Stimulated activated naive B cell treated with anti-CD40 and anti-IgM and Interleukin-4, amounts not matched to agents 10 μg/mL and 1 μg/mL and 100 μg/mL, for 72 hours (primary cell): ENCODE measurements around the gene ALG9.

Source experiments
- ATAC-seq, 2 donors: fragments of 150-1000 bp; cut with Tn5 transposase; replicated peaks; 2 replicates each; pipeline ENCODE4 v1.10.0; 2021; ENCODE audit warnings: moderate library complexity in 1 of 2
- DNase-seq: peaks from one replicate; pipeline ENCODE4 v3.0.0; 2021
- H3K27ac Mint-ChIP-seq: one replicate; pipeline ENCODE4 v1.8.0; 2022; ENCODE audit warnings: mild to moderate bottlenecking, mixed read lengths
- H3K27me3 Mint-ChIP-seq, 2 donors: one replicate each; pipeline ENCODE4 v1.8.0; 2022; ENCODE audit warnings: mixed read lengths in 2 of 2
- H3K36me3 Mint-ChIP-seq, 2 donors: one replicate each; pipeline ENCODE4 v1.8.0; 2022; ENCODE audit warnings: mixed read lengths in 2 of 2, mild to moderate bottlenecking in 1 of 2
- H3K4me1 Mint-ChIP-seq, 2 donors: one replicate each; pipeline ENCODE4 v1.8.0; 2022; ENCODE audit warnings: mixed read lengths in 2 of 2, mild to moderate bottlenecking in 1 of 2
- H3K4me3 Mint-ChIP-seq, 2 donors: one replicate each; pipeline ENCODE4 v1.8.0; 2022; ENCODE audit warnings: mild to moderate bottlenecking in 2 of 2, mixed read lengths in 2 of 2, moderate library complexity in 1 of 2
- H3K9me3 Mint-ChIP-seq, 2 donors: one replicate each; pipeline ENCODE4 v1.8.0; 2022; ENCODE audit warnings: mixed read lengths in 2 of 2, mild to moderate bottlenecking in 1 of 2

Gene ALG9

GRCh38 chr11:111741751-111742150 lies 129.6 kb downstream of the ALG9 start:
- H3K27me3 Mint-ChIP-seq: no peaks in the 10 kb centered on the region
- no peak for DNase-seq
- no peak for ATAC-seq
- peaks cover 0 to 2% of the 10 kb centered on the region in 2 donors for H3K4me1 Mint-ChIP-seq
- H3K27ac Mint-ChIP-seq: no peak overlapping the region
- H3K4me3 Mint-ChIP-seq: no peak overlapping the region
- H3K36me3 Mint-ChIP-seq: peaks cover 45 to 49% of the 10 kb centered on the region in 2 donors
- H3K9me3 Mint-ChIP-seq: no peaks in the 10 kb centered on the region

- no peak overlapping the region for H3K4me3 Mint-ChIP-seq
- DNase-seq (no peak), ATAC-seq (no peak)
- no peak overlapping the region for H3K27ac Mint-ChIP-seq
- peaks cover 0 to 3% of the 10 kb centered on the region in 2 donors for H3K4me1 Mint-ChIP-seq
- H3K36me3 Mint-ChIP-seq: peaks cover 32 to 47% of the 10 kb centered on the region in 2 donors
- H3K9me3 Mint-ChIP-seq: no peaks in the 10 kb centered on the region
- no peaks in the 10 kb centered on the region for H3K27me3 Mint-ChIP-seq
Observed at GRCh38 chr11:111739299-111739698, 132.1 kb downstream of the ALG9 start.

- Mint-ChIP-seq H3K9me3 (no peaks in the 10 kb centered on the region), H3K4me1 (peaks cover 0 to 3% of the 10 kb centered on the region in 2 donors), H3K4me3 (no peak overlapping the region), H3K36me3 (peaks cover 27 to 38% of the 10 kb centered on the region in 2 donors), H3K27me3 (no peaks in the 10 kb centered on the region), H3K27ac (no peak overlapping the region)
- DNase-seq: no peak
- no peak for ATAC-seq
Observed at GRCh38 chr11:111737444-111738210, 133.8 kb downstream of the ALG9 start.

- H3K27me3 Mint-ChIP-seq: no peaks in the 10 kb centered on the region
- H3K27ac Mint-ChIP-seq: peak overlapping the region; percentile 31
- ATAC-seq (no peak), DNase-seq (no peak)
- peaks cover 0 to 3% of the 10 kb centered on the region in 2 donors for H3K4me1 Mint-ChIP-seq
- H3K9me3 Mint-ChIP-seq: no peaks in the 10 kb centered on the region
- H3K36me3 Mint-ChIP-seq: peaks cover 26 to 37% of the 10 kb centered on the region in 2 donors
- H3K4me3 Mint-ChIP-seq: no peak overlapping the region
Observed at GRCh38 chr11:111736621-111737443, 134.5 kb downstream of the ALG9 start.
